Esophagus muscularis mucosa (tissue), 4 donors: ENCODE results near the gene NBPF4.
"Not testable (repeated sequence)": the region's sequence is repeated elsewhere in the genome, so short reads cannot be mapped to it uniquely, and the experiment has no call there.

ENCODE experiments used
- CTCF ChIP-seq, 3 experiments: fragments of 200-600 bp in 2 of 3; fragments of 450-650 bp in 1 of 3; sonication (generic) in 2 of 3; IDR thresholded peaks; one replicate each; pipeline ENCODE4 v1.5.1; 2017 to 2019; ENCODE audit warnings: antibody characterized with exemption in 3 of 3, mild to moderate bottlenecking in 2 of 3, moderate library complexity in 1 of 3
- EP300 ChIP-seq: sonication (generic); formaldehyde crosslinking; IDR thresholded peaks from one replicate; pipeline ENCODE4 v1.6.1; 2017; ENCODE audit warnings: antibody characterized with exemption
- POLR2A ChIP-seq: fragments of 450-650 bp; IDR thresholded peaks from one replicate; pipeline ENCODE4 v1.6.1; 2017; ENCODE audit warnings: antibody characterized with exemption, moderate library complexity, mild to moderate bottlenecking, low read depth

DNA sequence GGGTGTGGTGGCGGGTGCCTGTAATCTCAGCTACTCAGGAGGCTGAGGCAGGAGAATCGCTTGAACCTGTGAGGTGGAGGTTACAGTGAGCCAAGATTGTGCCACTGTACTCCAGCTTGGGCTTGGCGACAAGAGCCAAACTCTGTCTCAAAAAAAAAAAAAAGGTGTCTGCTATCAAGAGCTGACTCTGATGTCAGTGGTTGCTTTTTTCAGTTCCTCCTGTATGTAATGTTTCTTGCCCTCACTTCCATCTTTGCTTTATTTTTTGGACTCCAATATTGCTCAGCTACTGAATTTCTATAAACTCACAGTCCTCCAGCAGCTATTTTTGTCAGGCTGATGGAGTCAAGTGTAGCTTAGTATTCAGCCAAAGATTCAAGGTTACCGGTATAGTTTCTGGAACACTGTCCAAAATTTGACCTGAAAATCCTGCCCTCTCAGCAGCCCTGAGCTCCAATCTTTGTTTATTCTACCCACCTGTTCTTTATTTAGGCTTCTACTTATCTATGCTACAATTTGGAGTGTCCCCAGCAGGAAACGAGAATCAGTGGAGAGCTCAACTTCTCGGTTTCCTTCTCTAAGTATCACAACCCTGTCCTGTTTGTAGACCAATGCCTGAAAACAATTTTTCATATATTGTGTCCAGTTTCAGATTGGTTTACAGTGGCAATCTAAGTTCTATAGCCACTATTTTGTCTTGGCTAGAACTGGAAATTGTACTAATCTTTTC, 38.8 kb upstream of the NBPF4 start:
- TF ChIP-seq CTCF (IDR thresholded peaks at IDR 0.05); POLR2A; EP300: not testable (repeated sequence)
